Stimulated activated CD4-positive, alpha-beta T cell treated with anti-CD3 and anti-CD28 coated beads, Interleukin-2, amount 100 ng/mL, for 48 hours (primary cell): ENCODE data around the gene SLC12A2.

Source experiments
- DNase-seq, 2 donors: peaks; one replicate each; pipeline ENCODE4 v3.0.0-alpha.2; 2020

The SLC12A2 gene

DNA sequence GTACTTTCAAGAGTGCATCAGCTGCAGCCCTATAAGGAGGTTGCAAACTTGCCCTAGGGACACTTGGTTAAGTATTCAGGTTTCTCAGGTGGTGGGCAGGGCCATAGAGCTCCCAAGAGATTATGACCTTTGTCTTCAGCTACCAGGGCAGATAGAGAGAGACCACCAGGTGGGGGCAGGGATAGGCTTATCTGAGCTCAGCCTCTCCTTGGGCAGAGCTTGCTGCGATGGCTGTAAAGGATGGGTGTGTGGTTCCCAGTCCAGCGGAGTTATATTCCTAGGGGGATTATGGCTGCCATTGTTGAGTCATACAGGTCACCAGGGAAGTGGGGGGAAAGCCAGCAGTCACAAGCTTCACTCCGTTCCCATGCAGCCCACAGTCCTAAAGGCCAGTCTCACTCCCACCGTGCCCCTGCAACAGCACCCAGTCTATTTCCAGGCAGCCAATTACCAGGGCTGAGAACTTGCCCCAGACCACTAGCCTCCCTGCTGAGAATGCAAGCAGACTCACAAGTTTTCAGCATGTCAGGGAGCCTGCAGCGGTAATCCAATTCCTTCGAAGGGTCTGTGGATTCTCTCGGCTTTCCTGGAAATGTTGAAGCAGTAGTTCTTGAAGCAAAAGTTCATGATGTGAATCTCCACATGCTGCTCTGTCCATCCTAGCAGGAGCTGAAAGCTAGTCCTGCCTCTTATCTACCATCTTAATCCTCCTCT lies 151.5 kb downstream of the SLC12A2 start:
- DNase-seq, result no peak

DNA sequence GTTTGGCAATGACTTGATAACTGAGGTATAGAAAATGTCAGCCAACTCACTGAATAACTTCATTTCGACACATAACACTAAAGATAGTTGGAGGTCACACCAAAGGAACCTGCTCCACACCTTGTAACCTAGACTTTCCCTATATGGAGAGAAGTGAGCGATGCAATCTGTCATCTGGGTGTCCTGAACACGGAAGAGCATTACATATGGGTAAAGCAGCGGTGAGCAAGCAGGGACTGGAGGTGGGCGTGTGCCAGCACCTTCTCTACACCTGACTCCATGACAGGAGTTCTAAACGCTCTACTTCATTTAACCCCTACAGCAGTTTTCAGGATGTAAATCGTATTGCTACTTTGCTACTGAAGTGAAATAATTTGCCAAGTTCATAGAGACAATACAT lies 152.8 kb downstream of the SLC12A2 start:
- DNase-seq, result no peak

DNA sequence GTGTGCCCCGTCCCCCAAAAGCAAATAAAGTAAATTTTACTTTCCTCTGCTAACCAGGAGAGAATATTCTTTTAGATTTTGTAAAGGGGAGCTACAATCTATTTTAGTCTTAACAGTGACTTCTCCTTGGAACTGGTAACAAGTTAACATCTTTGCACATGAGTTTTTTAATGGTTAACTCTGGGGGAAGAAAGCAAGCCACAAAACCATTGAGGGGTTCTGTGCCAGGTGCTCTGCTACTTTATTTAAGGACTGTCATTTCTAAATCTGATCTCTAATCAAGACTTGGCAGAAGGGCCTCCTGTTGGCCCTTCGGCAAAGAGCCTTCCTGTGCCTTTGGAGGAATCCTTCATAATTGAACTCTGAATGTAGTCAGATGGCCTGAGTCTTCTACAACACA lies 153.4 kb downstream of the SLC12A2 start:
- DNase-seq, result no peak

DNA sequence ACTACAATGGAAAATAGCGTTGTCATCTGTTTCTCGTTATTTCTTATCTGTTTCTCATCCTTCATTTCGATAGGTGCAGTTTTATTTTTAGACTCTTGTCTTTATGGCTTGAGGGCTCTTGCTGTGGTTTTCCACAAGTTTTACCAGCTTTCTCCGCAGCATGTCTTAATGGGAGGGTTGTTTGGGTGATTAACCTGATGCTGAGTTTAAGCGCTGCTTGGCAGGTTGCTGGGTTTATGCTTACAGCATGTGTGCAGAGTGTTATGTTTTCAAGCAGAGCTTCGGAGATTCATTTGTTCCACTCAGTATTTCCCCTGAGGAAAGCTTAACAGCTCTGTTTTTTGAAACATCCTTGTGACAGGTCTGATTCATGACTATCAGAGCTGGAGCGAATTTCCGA lies 154.0 kb downstream of the SLC12A2 start:
- DNase-seq, result no peak
